Right cardiac atrium (tissue), 5 donors: ENCODE results near the gene HECTD1. TPM values are rescaled to one million over a fixed set of nuclear protein-coding genes. Genes with fewer than 3 reads are reported as not detected.
"Not testable (repeated sequence)": the region's sequence is repeated elsewhere in the genome, so short reads cannot be mapped to it uniquely, and the experiment has no call there.

ENCODE experiments used
- ATAC-seq, 2 donors: fragments of 200-7000 bp; cut with Tn5 transposase; one replicate each; pipeline versions ENCODE4 v1.8.0 to v1.9.1; 2020; ENCODE audit warnings: moderate library complexity in 2 of 2, mild to moderate bottlenecking in 1 of 2
- DNase-seq, 3 donors: peaks; one replicate each; pipeline ENCODE4 v3.0.0-alpha.2; 2020
- H3K27ac ChIP-seq: one replicate; pipeline ENCODE4 v1.5.1; 2013; ENCODE audit warnings: mild to moderate bottlenecking, low read length, control low read depth, moderate library complexity
- H3K27me3 ChIP-seq: one replicate; pipeline ENCODE4 v1.6.1; 2013; ENCODE audit not compliant: control insufficient read depth, insufficient read depth
- H3K4me1 ChIP-seq: one replicate; pipeline ENCODE4 v1.6.1; 2013; ENCODE audit warnings: low read length; ENCODE audit not compliant: control insufficient read depth, insufficient read depth
- H3K4me3 ChIP-seq: one replicate; pipeline ENCODE4 v1.5.1; 2013; ENCODE audit warnings: low read length, control low read depth
- H3K9me3 ChIP-seq: one replicate; pipeline ENCODE4 v1.6.1; 2013; ENCODE audit warnings: low read length; ENCODE audit not compliant: control insufficient read depth
- WGBS: extraction: QIAGEN DNeasy Blood & Tissue Kit; methylation state at CpG from one replicate; pipeline ENCODE4 v1.1.7; 2013; 5-methylcytosine and 5-hydroxymethylcytosine counted together
- intact Hi-C, 4 donors: fragments of 100-400 bp; cut with DNase I; formaldehyde crosslinking; loops; one replicate each; pipeline versions ENCODE4 v1.11.0 to v1.14.0; 2022 to 2023
- long read RNA-seq, 4 donors: library from polyadenylated mRNA; unstranded; transcript quantifications; one replicate each; pipeline ENCODE4 v2.0.0, GENCODE V29; 2020 to 2021
- polyA plus RNA-seq: library from polyadenylated mRNA; stranded (reverse); fragments of 200-250 nt; gene quantifications from one replicate; pipeline ENCODE4 v1.2.3, GENCODE V29; 2013
- total RNA-seq, 4 donors: library from RNA; stranded (reverse); fragmentation: NEBNext Ultra II Directional; extraction: Animal tissue kit (Norgen Biotek cat#: 25700); gene quantifications; one replicate each; pipeline ENCODE4 v1.2.1, GENCODE V29; 2021
- donor health status: healthy with polysubstance abuse.
- donor health status: DM: no; HTN: yes; CAD: no.
- donor health status: DM: no; HTN: no; CAD: no.
- donor health status: DM: no; HTN: yes; CAD: no; lungs with severe emphysema.
- donor health status: DM: yes; HTN: yes; CAD: no.

Gene HECTD1
- total RNA-seq: 100 to 1,000 TPM; 122 to 159 (median 141) TPM
- 67.3 TPM for polyA plus RNA-seq
- long read RNA-seq, donor 1, partial matches to known transcripts: 97 of 112 reads
- long read RNA-seq, donor 1, other reads (novel, unspliced or antisense): 15 of 112 reads
- long read RNA-seq, donor 2, full-length matches to known transcripts: 3 of 26 reads
- long read RNA-seq, donor 2, partial matches to known transcripts: 15 of 26 reads
- long read RNA-seq, donor 2, other reads (novel, unspliced or antisense): 8 of 26 reads
- long read RNA-seq, donor 3, partial matches to known transcripts: 382 of 430 reads
- long read RNA-seq, donor 3, other reads (novel, unspliced or antisense): 48 of 430 reads
- long read RNA-seq, donor 4, partial matches to known transcripts: 12 of 21 reads
- long read RNA-seq, donor 4, other reads (novel, unspliced or antisense): 9 of 21 reads

DNA sequence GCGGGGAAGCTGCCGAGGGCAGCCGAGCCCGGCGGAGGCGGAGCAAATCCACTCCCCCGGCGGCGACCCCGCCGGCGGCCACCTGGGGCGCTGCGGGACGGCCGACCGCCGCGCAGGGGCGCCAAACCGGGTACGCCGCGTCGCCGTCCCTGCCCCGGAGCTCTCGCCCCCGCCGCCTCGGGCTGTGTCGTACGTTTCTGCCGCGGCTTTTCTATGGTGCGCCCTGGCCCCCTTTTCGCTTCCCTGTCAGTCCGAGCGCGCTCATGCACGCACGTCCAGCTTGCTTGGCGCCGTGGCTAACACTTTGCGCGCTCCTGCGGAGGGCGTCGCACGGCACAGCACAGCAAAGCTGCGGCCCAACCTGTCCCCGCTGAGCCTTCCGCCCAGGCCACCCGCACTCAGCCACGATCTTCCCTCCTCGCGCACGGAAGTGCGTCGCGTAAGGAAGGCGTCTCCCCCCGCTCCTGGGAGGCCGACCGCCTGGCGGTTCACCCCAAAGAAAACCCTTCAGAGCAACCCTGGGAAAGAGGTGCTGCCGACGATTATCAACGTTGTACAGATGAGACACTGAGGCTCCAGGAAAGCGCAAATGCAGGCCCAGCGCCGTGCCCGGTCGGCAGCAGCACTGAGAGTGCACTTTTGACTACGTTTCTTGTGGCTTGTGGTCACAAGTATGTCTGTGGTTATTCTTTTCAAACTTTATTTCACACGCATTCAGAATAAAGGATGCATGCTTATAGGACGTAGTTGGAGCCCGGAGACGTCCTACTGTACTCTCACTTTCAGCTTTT is at the start of gene HECTD1:
Gene HECTD1, minus strand, starts transcription at position 39 of the 791 bp plus-strand sequence. CDS start 1,857 bp downstream, outside the sequence.
- H3K27ac ChIP-seq: peak within 1 kb of the TSS; percentile 93
- ATAC-seq (peak; percentile 96), DNase-seq (peak; percentile 92 to 97 (median 96))
- H3K9me3 ChIP-seq: no peaks in the 10 kb centered on the region
- under 1% methylated on average over 79 of the region's 79 CpGs for WGBS
- H3K4me1 ChIP-seq: no peaks in the 10 kb centered on the region
- H3K4me3 ChIP-seq: peak within 1 kb of the TSS; percentile 91
- intact Hi-C loops: loop anchor here in 1 of 4 donors (10.0 kb wide), 1 partner anchor 117 kb away; no protein-coding TSS in a partner anchor
- no peaks in the 10 kb centered on the region for H3K27me3 ChIP-seq

DNA sequence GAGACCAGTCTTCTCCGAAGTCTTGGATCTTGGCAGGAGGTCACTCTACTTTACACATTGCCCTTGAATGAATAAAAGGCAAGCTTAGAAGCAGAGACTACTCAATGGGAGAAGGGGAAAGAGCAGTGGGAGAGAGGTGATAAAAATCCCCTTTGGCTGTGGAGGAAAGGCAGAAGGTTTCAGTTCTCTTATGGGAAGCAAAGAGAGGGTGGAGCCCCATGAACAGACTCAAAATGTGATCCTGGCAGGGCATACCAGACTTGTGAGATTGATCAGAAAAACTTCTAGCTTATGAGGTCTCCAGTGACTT is 49.6 kb upstream of the HECTD1 start:
- Histone ChIP-seq H3K27me3 (no peaks in the 10 kb centered on the region), H3K4me3 (no peak overlapping the region), H3K4me1 (peaks cover 4% of the 10 kb centered on the region), H3K9me3 (no peaks in the 10 kb centered on the region), H3K27ac (no peak overlapping the region)
- ATAC-seq (no peak), DNase-seq (no peak)
- intact Hi-C loops: no loop called here
- 84% methylated on average over 1 of the region's 1 CpG for WGBS

DNA sequence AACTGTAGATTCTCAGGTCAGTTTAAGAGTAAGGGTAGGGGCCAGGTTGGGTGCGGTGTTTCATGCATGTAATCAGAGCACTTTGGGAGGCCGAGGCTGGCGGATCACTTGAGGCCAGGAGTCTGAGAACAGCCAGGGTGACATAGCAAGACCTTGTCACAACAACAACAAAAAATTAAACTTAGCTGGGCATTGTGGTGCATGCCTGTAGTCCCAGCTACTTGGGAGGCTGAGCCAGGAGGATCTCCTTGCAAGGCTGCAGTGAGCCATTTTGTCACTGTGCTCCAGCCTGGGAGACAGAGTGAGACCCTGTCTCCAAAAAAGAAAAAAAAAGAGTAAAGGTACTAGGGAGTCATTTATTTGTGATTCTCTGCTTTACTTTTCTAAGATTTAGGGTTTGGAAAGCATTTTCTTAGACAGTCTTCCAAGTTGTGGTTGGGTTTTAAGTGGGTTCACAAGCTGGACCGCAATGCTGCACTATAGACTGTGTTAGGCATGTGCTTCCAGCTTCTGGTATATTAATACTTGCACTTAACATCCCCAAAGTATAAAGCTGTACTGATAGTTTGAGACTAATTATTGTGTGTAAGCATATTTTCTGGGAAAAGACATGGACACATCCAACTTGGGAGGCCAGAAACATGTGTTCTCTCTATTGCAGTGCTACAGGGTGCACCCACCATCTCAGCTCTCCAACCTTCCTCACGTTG is 49.1 kb upstream of the HECTD1 start:
- Histone ChIP-seq H3K4me3 (no peak overlapping the region), H3K9me3 (no peaks in the 10 kb centered on the region), H3K27ac (no peak overlapping the region), H3K27me3 (no peaks in the 10 kb centered on the region), H3K4me1 (peaks cover under 1% of the 10 kb centered on the region)
- 94% methylated on average over 5 of the region's 5 CpGs for WGBS
- ATAC-seq (no peak), DNase-seq (no peak)
- intact Hi-C loops: no loop called here

- H3K27me3 ChIP-seq, DNase-seq, H3K27ac ChIP-seq, H3K4me1 ChIP-seq, ATAC-seq, intact Hi-C loops, H3K9me3 ChIP-seq, H3K4me3 ChIP-seq: not testable (repeated sequence)
- WGBS: 87% methylated on average over 4 of the region's 4 CpGs
These were observed 48.3 kb upstream of the HECTD1 start for GRCh38 chr14:31255918-31256317.

DNA sequence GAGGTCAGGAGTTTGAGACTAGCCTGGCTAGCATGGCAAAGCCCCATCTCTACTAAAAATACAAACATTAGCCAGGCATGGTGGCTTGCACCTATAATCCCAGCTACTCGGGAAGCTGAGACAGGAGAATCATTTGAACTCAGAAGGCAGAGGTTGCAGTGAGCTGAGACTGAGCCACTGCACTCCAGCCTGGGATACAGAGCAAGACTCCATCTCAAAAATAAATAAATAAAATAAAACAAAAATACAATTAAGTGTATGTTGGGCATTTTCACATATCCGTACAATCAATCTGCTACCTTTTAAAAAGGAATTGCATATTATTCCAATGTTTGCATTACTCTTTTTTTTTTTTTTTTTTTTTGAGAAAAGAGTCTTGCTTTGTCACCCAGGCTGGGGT is 47.7 kb upstream of the HECTD1 start:
- DNase-seq: no peak
- 87% methylated on average over 2 of the region's 2 CpGs for WGBS
- H3K27ac ChIP-seq: no peak overlapping the region
- ATAC-seq: no peak
- H3K4me3 ChIP-seq: no peak overlapping the region
- no peaks in the 10 kb centered on the region for H3K9me3 ChIP-seq
- intact Hi-C loops: no loop called here
- H3K27me3 ChIP-seq: no peaks in the 10 kb centered on the region
- H3K4me1 ChIP-seq: no peaks in the 10 kb centered on the region

GRCh38 chr14:31253746-31254471 is 46.3 kb upstream of the HECTD1 start:
- H3K27me3 ChIP-seq: no peaks in the 10 kb centered on the region
- no peak for ATAC-seq

DNA sequence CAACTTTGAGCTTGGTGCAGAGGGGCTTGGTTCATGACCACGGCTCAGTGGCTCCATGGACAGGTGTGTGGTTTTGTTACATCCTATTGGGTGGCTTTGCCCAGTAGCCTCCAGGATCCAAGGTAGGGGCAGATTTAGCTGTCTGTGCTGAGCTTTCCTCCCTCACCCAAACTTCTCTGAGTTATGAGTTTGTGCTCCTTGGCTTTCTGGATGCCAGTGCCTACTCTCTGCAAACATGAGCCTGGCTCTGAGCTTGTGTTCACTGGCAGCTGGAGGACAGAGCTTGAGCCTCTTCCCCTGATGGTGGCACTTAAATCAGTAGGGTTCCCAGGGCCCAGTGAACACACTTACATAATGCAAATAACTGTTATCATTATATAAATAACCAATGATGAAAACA is 45.3 kb upstream of the HECTD1 start:
- DNase-seq (no peak), ATAC-seq (no peak)
- 93% methylated on average over 1 of the region's 1 CpG for WGBS
- Histone ChIP-seq H3K4me3 (no peak overlapping the region), H3K27ac (no peak overlapping the region), H3K27me3 (no peaks in the 10 kb centered on the region), H3K4me1 (no peaks in the 10 kb centered on the region), H3K9me3 (no peaks in the 10 kb centered on the region)
- intact Hi-C loops: no loop called here

More at GRCh38 chr14:31253746-31254471, 46.3 kb upstream of the HECTD1 start:
- intact Hi-C loops: no loop called here
- Histone ChIP-seq H3K4me3 (no peak overlapping the region), H3K9me3 (no peaks in the 10 kb centered on the region), H3K27ac (no peak overlapping the region), H3K4me1 (no peaks in the 10 kb centered on the region)
- 94% methylated on average over 9 of the region's 9 CpGs for WGBS
- no peak for DNase-seq

- peak in 1 of 2 donors; percentile 11 for ATAC-seq
- no peak overlapping the region for H3K27ac ChIP-seq
- no peak for DNase-seq
- no peaks in the 10 kb centered on the region for H3K9me3 ChIP-seq
- intact Hi-C loops: no loop called here
- no peak overlapping the region for H3K4me3 ChIP-seq
- H3K27me3 ChIP-seq: no peaks in the 10 kb centered on the region
- H3K4me1 ChIP-seq: no peaks in the 10 kb centered on the region
- WGBS: 72% methylated on average over 10 of the region's 10 CpGs
These were observed 43.7 kb upstream of the HECTD1 start for GRCh38 chr14:31251028-31251958.

GRCh38 chr14:31244626-31245025 is 37.0 kb upstream of the HECTD1 start:
- Histone ChIP-seq H3K4me3 (no peak overlapping the region), H3K9me3 (no peaks in the 10 kb centered on the region), H3K27ac (no peak overlapping the region), H3K27me3 (no peaks in the 10 kb centered on the region), H3K4me1 (peaks cover 3% of the 10 kb centered on the region)
- ATAC-seq (no peak), DNase-seq (no peak)
- intact Hi-C loops: no loop called here
- 79% methylated on average over 3 of the region's 3 CpGs for WGBS

- Histone ChIP-seq H3K4me1 (peaks cover 3% of the 10 kb centered on the region), H3K27me3 (no peaks in the 10 kb centered on the region), H3K9me3 (no peaks in the 10 kb centered on the region), H3K4me3 (no peak overlapping the region), H3K27ac (no peak overlapping the region)
- ATAC-seq (no peak), DNase-seq (no peak)
- intact Hi-C loops: no loop called here
- 86% methylated on average over 8 of the region's 8 CpGs for WGBS
These were observed 36.3 kb upstream of the HECTD1 start for GRCh38 chr14:31243860-31244259.
